Endothelial cell of umbilical vein (primary cell): Measurements from ENCODE around the gene PDGFRB.

Experiments
- CTCF ChIP-seq, 2 donors: IDR thresholded peaks; 1 replicate in 1 of 2; 2 replicates in 1 of 2; pipeline ENCODE4 v1.5.1; 2011; ENCODE audit warnings: low read length in 2 of 2, mild to moderate bottlenecking in 2 of 2, moderate library complexity in 2 of 2, control low read depth in 1 of 2, inconsistent platforms in 1 of 2, low read depth in 1 of 2; ENCODE audit not compliant: insufficient read depth in 1 of 2; ENCODE audit errors: extremely low read depth in 1 of 2
- EZH2 ChIP-seq: IDR thresholded peaks from 2 replicates; pipeline ENCODE4 v1.6.1; 2012; ENCODE audit warnings: borderline replicate concordance, low read depth, mild to moderate bottlenecking, moderate library complexity, low read length, inconsistent platforms; ENCODE audit not compliant: severe bottlenecking
- FOS ChIP-seq: IDR thresholded peaks from 2 replicates; pipeline ENCODE4 v1.6.1; 2011; ENCODE audit warnings: mild to moderate bottlenecking, low read length, moderate library complexity, borderline replicate concordance; ENCODE audit not compliant: insufficient read depth
- MAX ChIP-seq: IDR thresholded peaks from 2 replicates; pipeline ENCODE4 v1.6.1; 2011; ENCODE audit not compliant: insufficient read depth, insufficient read length
- MYC ChIP-seq: IDR thresholded peaks from one replicate; pipeline ENCODE4 v1.6.1; 2011; ENCODE audit warnings: mild to moderate bottlenecking, low read depth, low read length
- POLR2A ChIP-seq: IDR thresholded peaks from 2 replicates; pipeline ENCODE4 v1.6.1; 2012; ENCODE audit warnings: low read depth, mild to moderate bottlenecking, control low read depth, low read length
- POLR2AphosphoS5 ChIP-seq: IDR thresholded peaks from 2 replicates; pipeline ENCODE4 v1.6.1; 2012; ENCODE audit warnings: low read depth, mild to moderate bottlenecking, control low read depth, low read length, moderate library complexity; ENCODE audit not compliant: insufficient read depth

- no peak for TF ChIP-seq CTCF (IDR thresholded peaks at IDR 0.05; ENCODE audit: extremely low read depth in 1 of 2, insufficient read depth in 1 of 2, low read depth in 1 of 2, low read length in 2 of 2)
- no peak for TF ChIP-seq EZH2
- no peak for TF ChIP-seq POLR2A
- TF ChIP-seq POLR2AphosphoS5 = no peak
- no peak for TF ChIP-seq MYC
- TF ChIP-seq MAX = no peak
- no peak for TF ChIP-seq FOS
These were observed 16.9 kb upstream of the PDGFRB start for GRCh38 chr5:150172556-150172955.
